ENCODE results near the gene GNG7. TPM values are rescaled to one million over a fixed set of nuclear protein-coding genes. Genes with fewer than 3 reads are reported as not detected.

The GNG7 gene
- polyA plus RNA-seq, 3 donors: 1.1 to 1.6 (median 1.3) TPM

- Histone ChIP-seq H3K36me3 (replicated peaks in 1 of 2; ENCODE audit: control insufficient read depth in 1 of 2, insufficient read depth in 2 of 2, low read length in 2 of 2) (no peaks in the 10 kb centered on the region), H3K4me2 (replicated peaks; ENCODE audit: extremely low read depth, low read length, poor library complexity, severe bottlenecking) (no peak overlapping the region), H3K4me1 (ENCODE audit: control insufficient read depth in 1 of 2, insufficient read depth in 2 of 2, low read length in 2 of 2) (no peaks in the 10 kb centered on the region), H3K79me2 (ENCODE audit: insufficient read depth, low read length) (no peaks in the 10 kb centered on the region), H3K4me3 (replicated peaks in 1 of 3; ENCODE audit: low read depth in 2 of 3, low read length in 3 of 3) (no peak overlapping the region), H3K9me3 (replicated peaks in 1 of 2; ENCODE audit: control insufficient read depth in 1 of 2, insufficient read depth in 1 of 2, low read length in 2 of 2) (peaks cover 0 to 22% of the 10 kb centered on the region in 2 donors), H3K27me3 (ENCODE audit: control insufficient read depth in 2 of 2, insufficient read depth in 2 of 2, low read length in 2 of 2) (no peaks in the 10 kb centered on the region), H2AFZ (ENCODE audit: insufficient read depth, low read depth, low read length, poor library complexity, severe bottlenecking) (no peak overlapping the region), H3K9ac (ENCODE audit: insufficient read depth, low read length, poor library complexity, severe bottlenecking) (no peak overlapping the region), H4K20me1 (ENCODE audit: insufficient read depth, low read length) (no peaks in the 10 kb centered on the region), H3K27ac (ENCODE audit: low read depth in 1 of 2, low read length in 2 of 2) (no peak overlapping the region)
- Mint-ChIP-seq H3K9me3 (peaks cover 5 to 18% (median 13%) of the 10 kb centered on the region in 7 donors), H3K4me3 (no peak overlapping the region), H3K27me3 (ENCODE audit: low read depth in 3 of 3) (peaks cover 2 to 9% (median 3%) of the 10 kb centered on the region in 3 donors), H3K36me3 (no peaks in the 10 kb centered on the region), H3K4me1 (peaks cover 6% of the 10 kb centered on the region), H3K27ac (peak overlapping the region in 1 of 7 donors; percentile 60)
- no peak for TF ChIP-seq CTCF (IDR thresholded peaks at IDR 0.05)
- DNase-seq: no peak
- WGBS (ENCODE audit: insufficient coverage): 94% methylated on average over 8 of the region's 11 CpGs
- intact Hi-C loops (cut with micrococcal nuclease): loop anchor here (5.0 kb wide), 2 partner anchors 32 to 37 kb away; no protein-coding TSS in a partner anchor
These were observed 42.5 kb downstream of the GNG7 start for GRCh38 chr19:2659856-2660432.

GRCh38 chr19:2656533-2656932 lies 46.0 kb downstream of the GNG7 start:
- H3K27ac Mint-ChIP-seq: no peak overlapping the region
- H3K4me3 Mint-ChIP-seq: no peak overlapping the region
- H3K4me1 Mint-ChIP-seq: peaks cover 6% of the 10 kb centered on the region
- H3K9ac ChIP-seq (ENCODE audit: insufficient read depth, low read length, poor library complexity, severe bottlenecking): no peak overlapping the region
- no peak for TF ChIP-seq CTCF (IDR thresholded peaks at IDR 0.05)
- H2AFZ ChIP-seq (ENCODE audit: insufficient read depth, low read depth, low read length, poor library complexity, severe bottlenecking): no peak overlapping the region
- no peaks in the 10 kb centered on the region for H3K36me3 ChIP-seq (replicated peaks in 1 of 2; ENCODE audit: control insufficient read depth in 1 of 2, insufficient read depth in 2 of 2, low read length in 2 of 2)
- WGBS (ENCODE audit: insufficient coverage): 97% methylated on average over 6 of the region's 9 CpGs
- no peak overlapping the region for H3K4me2 ChIP-seq (replicated peaks; ENCODE audit: extremely low read depth, low read length, poor library complexity, severe bottlenecking)
- H3K4me3 ChIP-seq (replicated peaks in 1 of 3; ENCODE audit: low read depth in 2 of 3, low read length in 3 of 3): no peak overlapping the region
- peaks cover 0 to 4% (median 2%) of the 10 kb centered on the region in 7 donors for H3K9me3 Mint-ChIP-seq
- H3K36me3 Mint-ChIP-seq: no peaks in the 10 kb centered on the region
- intact Hi-C loops (cut with micrococcal nuclease): loop anchor here in 1 of 2 donors (5.0 kb wide), 1 partner anchor 36 kb away; no protein-coding TSS in a partner anchor
- H4K20me1 ChIP-seq (ENCODE audit: insufficient read depth, low read length): no peaks in the 10 kb centered on the region
- H3K4me1 ChIP-seq (ENCODE audit: control insufficient read depth in 1 of 2, insufficient read depth in 2 of 2, low read length in 2 of 2): no peaks in the 10 kb centered on the region
- DNase-seq: no peak
- H3K9me3 ChIP-seq (replicated peaks in 1 of 2; ENCODE audit: control insufficient read depth in 1 of 2, insufficient read depth in 1 of 2, low read length in 2 of 2): peaks cover 0 to 2% of the 10 kb centered on the region in 2 donors
- no peak overlapping the region for H3K27ac ChIP-seq (ENCODE audit: low read depth in 1 of 2, low read length in 2 of 2)
- H3K27me3 ChIP-seq (ENCODE audit: control insufficient read depth in 2 of 2, insufficient read depth in 2 of 2, low read length in 2 of 2): no peaks in the 10 kb centered on the region
- H3K79me2 ChIP-seq (ENCODE audit: insufficient read depth, low read length): no peaks in the 10 kb centered on the region
- peaks cover 0 to 3% (median 0%) of the 10 kb centered on the region in 3 donors for H3K27me3 Mint-ChIP-seq (ENCODE audit: low read depth in 3 of 3)
